HG03378 (cell line): Measurements from ENCODE around the gene MYCN.
"Not testable (repeated sequence)": the region's sequence is repeated elsewhere in the genome, so short reads cannot be mapped to it uniquely, and the experiment has no call there.

Source experiments
- ATAC-seq: cut with Tn5 transposase; IDR thresholded peaks from one replicate; pipeline ENCODE4 v1.9.1; 2021; ENCODE audit warnings: mild to moderate bottlenecking, moderate library complexity; ENCODE audit not compliant: unreplicated experiment

The MYCN gene

GRCh38 chr2:15939854-15940660 is at the start of gene MYCN:
Gene MYCN (plus strand): TSS chr2:15940550. CDS start chr2:15942065, 1,515 bp downstream.
- ATAC-seq: no peak

DNA sequence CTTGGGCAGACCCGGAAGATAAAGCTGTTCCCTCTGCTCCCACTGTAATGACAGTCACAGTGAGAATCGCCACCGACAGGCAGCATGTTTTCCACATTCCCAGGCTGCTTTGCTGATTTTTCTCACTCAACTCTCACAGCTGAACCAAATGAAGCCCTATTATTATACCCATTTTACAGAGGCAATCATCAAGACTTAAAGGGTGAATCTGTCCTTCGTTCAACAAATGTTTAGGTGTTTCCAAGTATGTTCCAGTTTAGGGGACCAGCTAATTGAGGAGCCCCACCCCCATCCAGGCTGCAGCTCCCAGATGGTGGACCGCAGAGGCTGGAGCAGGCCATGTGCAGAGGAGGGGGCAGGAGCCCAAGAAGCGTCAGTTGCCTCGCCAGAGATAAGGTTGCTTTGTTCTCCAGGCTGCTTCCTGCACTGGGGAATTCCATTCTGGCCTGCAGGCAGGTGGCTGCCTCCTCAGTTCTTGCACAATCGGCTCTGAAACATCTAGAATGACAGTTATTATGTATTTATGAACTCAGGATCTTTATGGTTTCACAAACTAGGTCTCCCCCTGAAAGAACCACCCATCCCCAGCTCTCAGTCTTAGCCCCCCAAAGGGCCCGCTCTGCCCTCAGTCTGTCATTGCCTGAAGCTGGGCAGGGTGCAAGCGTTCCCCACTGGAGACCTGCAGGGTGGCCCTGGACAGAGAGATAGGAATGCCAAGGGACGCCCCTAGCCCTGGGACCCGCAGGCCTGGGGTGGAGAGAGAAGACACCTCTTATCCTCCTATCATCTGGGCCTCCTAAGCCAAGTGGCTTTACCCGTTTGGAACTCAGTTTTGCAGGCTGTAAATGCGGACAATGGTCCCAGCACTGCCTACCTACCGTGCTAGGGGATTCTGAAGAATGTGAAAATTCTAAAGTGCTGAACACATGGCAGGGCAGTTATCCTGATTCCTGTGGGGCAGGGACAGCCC is 49.1 kb upstream of the MYCN start:
- ATAC-seq: no peak

GRCh38 chr2:15892151-15892880 is 48.0 kb upstream of the MYCN start:
- ATAC-seq: no peak

- ATAC-seq: no peak
These were observed 47.3 kb upstream of the MYCN start for GRCh38 chr2:15893085-15893484.

DNA sequence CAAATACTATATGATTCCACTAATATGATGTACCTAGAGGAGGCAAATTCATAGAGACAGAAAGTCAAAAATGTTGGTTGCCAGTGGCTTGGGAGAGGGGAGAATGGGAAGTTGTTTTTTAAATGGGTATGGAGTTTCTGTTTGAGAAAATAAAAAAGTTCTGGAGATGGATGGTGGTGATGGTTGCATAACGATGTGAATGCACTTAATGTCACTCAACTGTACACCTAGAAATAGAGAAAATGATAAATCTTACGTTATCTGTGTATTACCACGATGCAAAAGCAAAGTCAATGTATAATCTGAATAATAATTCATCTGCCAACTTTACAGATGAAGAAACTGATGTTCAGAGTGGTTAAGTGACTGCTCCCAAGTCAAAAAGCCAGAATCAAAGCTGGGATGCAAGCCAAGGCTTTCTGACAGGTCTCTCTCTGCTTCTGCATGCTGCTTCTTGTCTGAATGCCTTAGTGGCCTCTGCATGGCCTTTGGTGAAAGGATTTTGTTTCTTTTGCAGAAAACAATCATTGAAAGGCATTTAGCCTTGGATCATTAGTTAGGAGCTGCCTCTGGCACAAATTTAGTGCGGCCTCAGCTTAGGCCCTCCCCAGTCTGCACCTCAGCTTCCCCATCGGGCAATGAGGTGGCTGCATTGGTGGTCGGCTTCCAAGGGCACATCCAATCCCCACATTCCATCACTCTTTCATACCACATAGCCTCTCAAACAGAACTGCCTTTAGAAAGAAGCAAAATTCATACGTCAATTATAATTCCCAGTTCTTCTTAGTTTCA is 46.5 kb upstream of the MYCN start:
- no peak for ATAC-seq

- no peak for ATAC-seq
These were observed 45.7 kb upstream of the MYCN start for GRCh38 chr2:15894481-15895144.

- no peak for ATAC-seq
These were observed 44.5 kb upstream of the MYCN start for GRCh38 chr2:15895615-15896469.

DNA sequence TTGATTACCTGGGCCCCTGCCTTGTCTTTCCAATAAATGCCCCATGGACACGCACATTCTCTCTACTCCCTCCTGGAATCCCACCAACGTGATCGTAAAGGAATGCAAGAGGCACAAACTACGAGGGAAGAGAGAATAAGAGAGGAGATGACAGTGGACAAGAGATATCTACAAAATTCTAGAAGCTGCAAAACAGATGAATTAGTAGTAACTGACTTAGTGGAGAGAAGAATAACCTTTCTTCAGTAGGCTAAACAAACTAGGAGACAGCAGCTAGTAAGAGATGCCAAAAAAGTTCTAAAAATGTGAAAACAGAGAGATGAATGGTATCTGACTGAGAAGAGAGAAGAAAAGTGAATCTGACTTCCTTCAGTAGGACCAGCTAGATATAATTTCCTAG is 43.5 kb upstream of the MYCN start:
- ATAC-seq: no peak

DNA sequence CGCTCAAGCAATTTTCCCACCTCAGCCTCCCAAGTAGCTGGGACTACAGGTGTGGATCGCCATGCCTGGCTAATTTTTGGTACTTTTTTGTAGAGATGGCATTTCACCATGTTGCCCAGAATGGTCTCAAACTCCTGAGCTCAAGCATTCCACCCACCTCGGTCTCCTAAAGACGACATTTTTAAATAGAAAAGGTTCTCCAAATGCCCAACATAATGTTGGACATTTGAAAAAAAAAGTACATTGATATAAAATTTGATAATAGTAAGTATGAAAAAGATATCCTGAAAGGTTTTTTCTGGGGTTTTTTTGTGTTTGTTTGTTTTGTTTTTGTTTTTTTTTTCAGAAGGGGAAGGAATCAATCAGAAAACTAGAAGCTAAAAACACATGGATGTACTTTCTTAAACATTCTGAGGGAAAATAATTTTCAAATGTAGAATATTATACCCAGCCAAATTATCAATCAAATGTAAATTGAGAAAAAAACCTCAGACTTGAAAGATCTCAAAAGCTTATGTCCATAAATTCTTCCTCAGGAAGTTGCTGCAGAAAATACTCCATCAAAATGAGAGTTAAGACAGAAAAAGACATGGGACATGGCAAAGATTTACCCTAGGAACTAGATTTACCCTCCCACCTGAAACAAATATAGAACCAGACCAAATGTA is 42.8 kb upstream of the MYCN start:
- no peak for ATAC-seq

- ATAC-seq: no peak
These were observed 41.1 kb upstream of the MYCN start for GRCh38 chr2:15899327-15899612.

GRCh38 chr2:15899751-15900493 is 40.4 kb upstream of the MYCN start:
- ATAC-seq: no peak

- ATAC-seq: no peak
These were observed 39.1 kb upstream of the MYCN start for GRCh38 chr2:15901095-15901807.

GRCh38 chr2:15901808-15902130 is 38.6 kb upstream of the MYCN start:
- no peak for ATAC-seq

GRCh38 chr2:15903910-15904309 is 36.4 kb upstream of the MYCN start:
- not testable (repeated sequence) for ATAC-seq

DNA sequence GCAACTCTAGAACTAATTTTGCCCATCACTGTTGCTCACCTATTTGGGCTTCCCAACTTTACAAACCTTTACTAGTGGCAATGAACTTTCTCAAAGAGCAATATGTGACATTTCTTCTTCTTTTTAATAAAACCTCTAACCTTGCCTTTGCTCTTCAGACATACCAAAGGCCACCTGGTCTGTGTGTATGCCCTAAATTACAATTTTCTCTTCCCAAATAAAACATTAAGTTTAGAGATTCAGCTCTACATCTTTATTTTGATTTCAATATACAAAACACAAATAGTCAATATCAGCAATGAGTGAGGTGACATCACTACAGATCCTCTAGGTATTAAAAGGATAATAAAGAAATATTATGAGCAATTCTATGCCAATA is 35.1 kb upstream of the MYCN start:
- no peak for ATAC-seq

- no peak for ATAC-seq
These were observed 34.3 kb upstream of the MYCN start for GRCh38 chr2:15905986-15906491.

DNA sequence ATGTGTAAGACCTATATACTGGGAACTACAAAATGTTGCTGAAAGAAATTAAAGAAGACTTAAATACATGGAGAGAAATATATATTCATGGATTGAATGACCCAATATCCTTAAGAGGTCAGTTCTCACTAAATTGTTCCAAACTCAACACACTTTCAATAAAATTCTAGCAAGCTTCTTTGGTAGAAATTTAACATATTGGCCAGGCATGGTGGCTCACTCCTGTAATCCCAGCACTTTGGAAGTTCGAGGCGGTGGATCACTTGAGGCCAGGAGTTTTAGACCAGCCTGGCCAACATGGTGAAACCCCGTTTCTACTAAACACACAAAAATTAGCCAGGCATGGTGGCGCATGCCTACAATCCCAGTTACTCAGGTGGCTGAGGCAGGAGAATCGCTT is 33.6 kb upstream of the MYCN start:
- no peak for ATAC-seq
